OCI-LY3 (cell line): Measurements from ENCODE around the gene HEPN1.

Experiments
- EZH2phosphoT487 ChIP-seq: fragments of 200-600 bp; shearing (Covaris generic); IDR thresholded peaks from 2 replicates; pipeline ENCODE4 v1.6.1; 2018; ENCODE audit warnings: antibody characterized with exemption, mixed run types, low read depth
- TF ChIP-seq, protein P1 (sequence below): fragments of 200-600, 300-600 bp; sonication (generic); IDR thresholded peaks from 2 replicates; pipeline ENCODE4 v1.5.1; 2014; ENCODE audit warnings: antibody characterized with exemption, low read length, low read depth

DNA sequence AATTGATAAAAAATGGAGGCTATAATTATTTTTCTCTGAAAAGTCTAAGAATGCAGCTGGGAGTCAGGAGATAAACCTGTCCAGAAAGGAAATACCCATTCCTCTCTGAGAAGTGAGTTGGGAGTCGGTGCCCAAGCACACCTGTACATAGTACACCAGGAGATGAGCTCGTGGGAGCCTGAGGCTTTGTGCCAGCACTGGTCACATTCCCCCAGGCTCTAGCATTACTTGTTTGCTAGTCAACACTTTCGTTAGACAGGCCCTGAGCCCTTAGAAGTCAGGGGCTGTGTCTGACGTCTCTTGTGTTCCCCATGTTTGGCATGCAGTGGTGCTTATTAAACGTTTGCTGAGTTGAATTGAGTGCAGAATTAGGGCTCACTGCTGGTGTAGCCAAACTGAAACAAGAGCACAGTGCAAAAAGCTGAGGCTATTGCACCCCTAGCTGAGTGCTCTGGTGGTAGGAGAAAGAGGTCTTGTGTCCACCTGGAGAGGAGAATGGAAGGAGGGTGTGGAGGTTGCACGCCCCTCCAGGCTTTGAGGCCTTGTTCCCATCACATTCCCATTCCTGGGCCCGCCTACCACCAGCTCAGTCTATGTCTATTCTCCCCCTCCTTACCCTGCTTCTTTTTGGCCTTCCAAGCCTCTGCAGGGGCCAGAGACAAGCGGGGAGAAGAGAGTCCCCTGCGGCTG is 28.2 kb upstream of the HEPN1 start:
- TF ChIP-seq, protein P1, sequence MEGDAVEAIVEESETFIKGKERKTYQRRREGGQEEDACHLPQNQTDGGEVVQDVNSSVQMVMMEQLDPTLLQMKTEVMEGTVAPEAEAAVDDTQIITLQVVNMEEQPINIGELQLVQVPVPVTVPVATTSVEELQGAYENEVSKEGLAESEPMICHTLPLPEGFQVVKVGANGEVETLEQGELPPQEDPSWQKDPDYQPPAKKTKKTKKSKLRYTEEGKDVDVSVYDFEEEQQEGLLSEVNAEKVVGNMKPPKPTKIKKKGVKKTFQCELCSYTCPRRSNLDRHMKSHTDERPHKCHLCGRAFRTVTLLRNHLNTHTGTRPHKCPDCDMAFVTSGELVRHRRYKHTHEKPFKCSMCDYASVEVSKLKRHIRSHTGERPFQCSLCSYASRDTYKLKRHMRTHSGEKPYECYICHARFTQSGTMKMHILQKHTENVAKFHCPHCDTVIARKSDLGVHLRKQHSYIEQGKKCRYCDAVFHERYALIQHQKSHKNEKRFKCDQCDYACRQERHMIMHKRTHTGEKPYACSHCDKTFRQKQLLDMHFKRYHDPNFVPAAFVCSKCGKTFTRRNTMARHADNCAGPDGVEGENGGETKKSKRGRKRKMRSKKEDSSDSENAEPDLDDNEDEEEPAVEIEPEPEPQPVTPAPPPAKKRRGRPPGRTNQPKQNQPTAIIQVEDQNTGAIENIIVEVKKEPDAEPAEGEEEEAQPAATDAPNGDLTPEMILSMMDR: no peak
- TF ChIP-seq EZH2phosphoT487: no peak
